CD4-positive, alpha-beta T cell (primary cell): ENCODE results near the gene KIF4A. TPM values are rescaled to one million over a fixed set of nuclear protein-coding genes. Genes with fewer than 3 reads are reported as not detected.

Experiments used
- ATAC-seq: fragments of 200-7000 bp; cut with Tn5 transposase; one replicate; pipeline ENCODE4 v1.10.0; 2022; ENCODE audit warnings: mild to moderate bottlenecking; ENCODE audit not compliant: poor library complexity
- CTCF ChIA-PET: fragments of 350-600 bp; sonication (Branson Sonifier 250); formaldehyde crosslinking; loops from one replicate; lab custom pipeline; 2021; ENCODE audit warnings: antibody characterized with exemption, inconsistent platforms; lab: Charles Lee
- POLR2A ChIA-PET: fragments of 350-600 bp; sonication (Branson Sonifier 250); formaldehyde crosslinking; loops from one replicate; lab custom pipeline; 2021; ENCODE audit warnings: antibody characterized with exemption, inconsistent platforms; lab: Charles Lee
- DNase-seq, 14 experiments: peaks; one replicate each; pipeline ENCODE4 v3.0.0-alpha.2; 2013 to 2020; ENCODE audit warnings: mixed read lengths in 2 of 14
- H3K27ac ChIP-seq, 2 donors: one replicate each; pipeline versions ENCODE4 v1.5.1 to v1.7.0; 2013; ENCODE audit warnings: low read length in 2 of 2, low read depth in 1 of 2, mild to moderate bottlenecking in 1 of 2
- H3K27me3 ChIP-seq, 2 experiments: 1 replicate in 1 of 2; 2 replicates in 1 of 2; pipeline versions ENCODE4 v1.6.1 to v1.7.0; 2013; ENCODE audit warnings: low read length in 2 of 2, control low read depth in 1 of 2, mild to moderate bottlenecking in 1 of 2, moderate library complexity in 1 of 2; ENCODE audit not compliant: insufficient read depth in 2 of 2, control insufficient read depth in 1 of 2
- H3K36me3 ChIP-seq: one replicate; pipeline ENCODE4 v1.6.1; 2013; ENCODE audit warnings: low read length, control low read depth; ENCODE audit not compliant: insufficient read depth
- H3K4me1 ChIP-seq: one replicate; pipeline ENCODE4 v1.6.1; 2013; ENCODE audit warnings: low read length, control low read depth; ENCODE audit not compliant: insufficient read depth
- H3K4me3 ChIP-seq: one replicate; pipeline ENCODE4 v1.5.1; 2013; ENCODE audit warnings: mild to moderate bottlenecking, low read length, moderate library complexity
- H3K9me3 ChIP-seq, 2 experiments: 1 replicate in 1 of 2; 2 replicates in 1 of 2; pipeline versions ENCODE4 v1.6.1 to v1.7.0; 2013; ENCODE audit warnings: low read length in 2 of 2, mild to moderate bottlenecking in 2 of 2, control low read depth in 1 of 2, moderate library complexity in 1 of 2; ENCODE audit not compliant: control insufficient read depth in 1 of 2, insufficient read depth in 1 of 2
- H3K27ac Mint-ChIP-seq: one replicate; pipeline ENCODE4 v1.8.0; 2020; ENCODE audit warnings: mixed read lengths
- H3K27me3 Mint-ChIP-seq: one replicate; pipeline ENCODE4 v1.8.0; 2021; ENCODE audit warnings: mixed read lengths
- H3K36me3 Mint-ChIP-seq: one replicate; pipeline ENCODE4 v1.8.0; 2021; ENCODE audit warnings: low read depth, mixed read lengths
- H3K4me1 Mint-ChIP-seq: one replicate; pipeline ENCODE4 v1.8.0; 2021; ENCODE audit warnings: low read depth, mixed read lengths
- H3K4me3 Mint-ChIP-seq: one replicate; pipeline ENCODE4 v1.8.0; 2020; ENCODE audit warnings: mild to moderate bottlenecking, mixed read lengths
- H3K9me3 Mint-ChIP-seq: one replicate; pipeline ENCODE4 v1.8.0; 2020; ENCODE audit warnings: mixed read lengths
- intact Hi-C, 2 experiments: fragments of 100-400 bp; cut with DNase I in 1 of 2; cut with micrococcal nuclease in 1 of 2; formaldehyde crosslinking; loops; one replicate each; pipeline versions ENCODE4 v1.15.1 to v1.9.0; 2023 to 2025; cut with DNase I, micrococcal nuclease
- total RNA-seq, 174 experiments: library from RNA in 2 of 174; stranded (reverse) in 2 of 174; gene quantifications; one replicate each; pipeline ENCODE4 v1.2.3 and lab custom pipeline; 2021 to 2026
- TF ChIP-seq, protein P1 (sequence below): fragments of 200-600 bp; IDR thresholded peaks from one replicate; pipeline ENCODE4 v1.8.0; 2022; ENCODE audit warnings: antibody characterized with exemption, mild to moderate bottlenecking

The KIF4A gene
- total RNA-seq, 2 experiments from 2014 or later: 0.06 to 0.19 TPM

DNA sequence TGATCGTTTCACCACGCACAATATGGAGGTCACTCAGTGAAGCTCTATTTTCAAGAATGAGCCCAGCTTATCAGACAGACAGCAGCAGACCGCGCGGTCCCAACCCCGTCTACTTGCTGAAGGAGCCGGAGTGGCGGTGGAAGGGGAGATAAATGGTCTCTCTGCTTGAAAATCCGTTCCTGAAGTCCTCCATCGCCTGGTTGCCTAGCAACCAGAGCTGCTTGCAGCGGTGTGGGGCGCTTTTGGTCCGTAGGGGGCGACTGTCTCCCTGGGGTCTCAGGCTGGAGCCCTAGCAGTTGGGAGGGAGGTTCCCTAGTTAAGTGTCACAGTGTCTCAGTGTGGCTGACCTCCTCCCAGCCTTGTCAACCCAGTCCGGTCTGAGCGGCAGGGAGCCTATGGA lies 146.4 kb downstream of the KIF4A start:
- Mint-ChIP-seq H3K36me3 (no peaks in the 10 kb centered on the region), H3K27me3 (peaks cover 32% of the 10 kb centered on the region), H3K4me1 (peaks cover 19% of the 10 kb centered on the region), H3K27ac (no peak overlapping the region), H3K9me3 (no peaks in the 10 kb centered on the region), H3K4me3 (no peak overlapping the region)
- DNase-seq: peak in 2 of 14 experiments; percentile 32 to 54
- ChIA-PET CTCF (no interaction called here), POLR2A (interaction anchor here (1.8 kb wide), 1 partner anchor 303 kb away, joined by 9 read pairs; the partner anchor contains the start of gene IGBP1)
- TF ChIP-seq, protein P1, sequence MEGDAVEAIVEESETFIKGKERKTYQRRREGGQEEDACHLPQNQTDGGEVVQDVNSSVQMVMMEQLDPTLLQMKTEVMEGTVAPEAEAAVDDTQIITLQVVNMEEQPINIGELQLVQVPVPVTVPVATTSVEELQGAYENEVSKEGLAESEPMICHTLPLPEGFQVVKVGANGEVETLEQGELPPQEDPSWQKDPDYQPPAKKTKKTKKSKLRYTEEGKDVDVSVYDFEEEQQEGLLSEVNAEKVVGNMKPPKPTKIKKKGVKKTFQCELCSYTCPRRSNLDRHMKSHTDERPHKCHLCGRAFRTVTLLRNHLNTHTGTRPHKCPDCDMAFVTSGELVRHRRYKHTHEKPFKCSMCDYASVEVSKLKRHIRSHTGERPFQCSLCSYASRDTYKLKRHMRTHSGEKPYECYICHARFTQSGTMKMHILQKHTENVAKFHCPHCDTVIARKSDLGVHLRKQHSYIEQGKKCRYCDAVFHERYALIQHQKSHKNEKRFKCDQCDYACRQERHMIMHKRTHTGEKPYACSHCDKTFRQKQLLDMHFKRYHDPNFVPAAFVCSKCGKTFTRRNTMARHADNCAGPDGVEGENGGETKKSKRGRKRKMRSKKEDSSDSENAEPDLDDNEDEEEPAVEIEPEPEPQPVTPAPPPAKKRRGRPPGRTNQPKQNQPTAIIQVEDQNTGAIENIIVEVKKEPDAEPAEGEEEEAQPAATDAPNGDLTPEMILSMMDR: no peak
- Histone ChIP-seq H3K27ac (no peak overlapping the region), H3K4me1 (peaks cover 24% of the 10 kb centered on the region), H3K9me3 (no peaks in the 10 kb centered on the region), H3K4me3 (no peak overlapping the region), H3K36me3 (no peaks in the 10 kb centered on the region), H3K27me3 (no peaks in the 10 kb centered on the region)
- ATAC-seq: no peak
- intact Hi-C loops: loop anchor here (10.0 kb wide), 3 partner anchors 152 to 902 kb away; partner anchors contain the start of genes IGBP1 (in 1 of the 2), PDZD11 (in 1 of the 2) and RAB41 (in 1 of the 2)

DNA sequence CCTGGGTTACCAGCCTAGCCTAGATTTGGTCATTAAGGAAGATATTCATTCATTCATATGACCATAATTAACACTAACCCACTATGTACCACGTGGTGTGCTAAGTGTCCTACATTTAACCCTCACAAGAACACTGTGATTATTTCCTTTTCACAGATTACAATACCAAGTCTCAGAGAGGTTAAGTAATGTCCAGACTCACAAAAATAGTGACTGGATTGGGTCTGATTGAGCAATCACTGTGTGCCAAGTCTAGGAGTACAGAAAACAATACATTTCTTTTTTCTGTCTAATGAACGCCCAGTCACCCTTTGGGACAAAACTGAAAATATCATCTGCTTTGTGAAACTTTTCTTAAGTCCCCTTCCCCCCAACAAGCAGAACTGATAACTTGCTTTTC lies 147.1 kb downstream of the KIF4A start:
- TF ChIP-seq, protein P1: no peak
- H3K4me1 Mint-ChIP-seq: peaks cover 19% of the 10 kb centered on the region
- H3K4me1 ChIP-seq: peaks cover 24% of the 10 kb centered on the region
- H3K27ac ChIP-seq: no peak overlapping the region
- peaks cover 39% of the 10 kb centered on the region for H3K27me3 Mint-ChIP-seq
- H3K36me3 ChIP-seq: no peaks in the 10 kb centered on the region
- intact Hi-C loops: loop anchor here (10.0 kb wide), 3 partner anchors 152 to 902 kb away; partner anchors contain the start of genes IGBP1 (in 1 of the 2), PDZD11 (in 1 of the 2) and RAB41 (in 1 of the 2)
- no peaks in the 10 kb centered on the region for H3K36me3 Mint-ChIP-seq
- no peak overlapping the region for H3K4me3 ChIP-seq
- no peak overlapping the region for H3K4me3 Mint-ChIP-seq
- H3K27ac Mint-ChIP-seq: no peak overlapping the region
- H3K9me3 Mint-ChIP-seq: no peaks in the 10 kb centered on the region
- H3K9me3 ChIP-seq: no peaks in the 10 kb centered on the region
- ChIA-PET POLR2A (no interaction called here), CTCF (interaction anchor here (0.8 kb wide), 1 partner anchor 15 kb away, joined by 3 read pairs; no protein-coding TSS in a partner anchor)
- ATAC-seq: no peak
- DNase-seq: no peak
- no peaks in the 10 kb centered on the region for H3K27me3 ChIP-seq

DNA sequence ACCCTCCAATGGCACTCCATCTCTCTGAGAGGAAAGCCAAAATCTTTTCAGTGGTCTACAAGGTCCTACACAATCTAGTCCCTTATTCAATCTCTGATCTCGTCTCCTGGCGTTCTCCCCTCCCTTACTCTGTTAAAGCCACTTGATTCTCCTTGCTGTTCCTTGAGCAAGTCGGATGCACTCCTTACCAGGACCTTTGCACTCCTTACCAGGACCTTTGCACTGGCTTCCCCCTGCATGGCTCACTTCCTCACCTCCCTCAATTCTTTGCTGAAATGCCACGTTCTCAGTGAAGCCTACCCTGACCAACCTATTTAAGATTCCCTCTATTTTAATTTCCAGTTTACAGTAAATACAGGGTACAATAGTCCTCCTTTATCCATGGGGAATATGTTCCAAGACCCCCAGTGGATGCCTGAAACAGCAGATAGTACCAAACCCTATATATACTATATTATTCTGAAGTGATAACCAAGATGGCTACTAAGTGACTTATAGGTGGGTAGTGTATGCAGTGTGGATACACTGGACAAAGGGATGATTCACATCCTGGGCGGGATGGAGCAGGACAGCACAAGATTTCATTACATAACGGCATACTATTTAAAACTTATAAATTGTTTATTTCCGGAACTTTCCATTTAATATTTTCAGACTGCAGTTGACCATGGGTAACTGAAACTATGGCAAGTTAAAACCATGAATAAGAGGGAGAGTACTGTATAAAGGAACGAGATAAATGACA lies 148.2 kb downstream of the KIF4A start:
- POLR2A ChIA-PET: no interaction called here
- DNase-seq (no peak), ATAC-seq (no peak)
- peaks cover 24% of the 10 kb centered on the region for H3K4me1 ChIP-seq
- Mint-ChIP-seq H3K27me3 (peaks cover 50% of the 10 kb centered on the region), H3K27ac (no peak overlapping the region), H3K9me3 (no peaks in the 10 kb centered on the region), H3K4me3 (no peak overlapping the region), H3K36me3 (no peaks in the 10 kb centered on the region), H3K4me1 (peaks cover 17% of the 10 kb centered on the region)
- no peaks in the 10 kb centered on the region for H3K36me3 ChIP-seq
- H3K27ac ChIP-seq: no peak overlapping the region
- H3K4me3 ChIP-seq: no peak overlapping the region
- TF ChIP-seq, protein P1: no peak
- peaks cover 0 to 2% of the 10 kb centered on the region in 2 experiments for H3K27me3 ChIP-seq
- CTCF ChIA-PET: interaction anchor here (0.8 kb wide), 1 partner anchor 13 kb away, joined by 3 read pairs; no protein-coding TSS in a partner anchor
- intact Hi-C loops: loop anchor here (10.0 kb wide), 3 partner anchors 153 to 903 kb away; partner anchors contain the start of genes IGBP1 (in 1 of the 2), PDZD11 (in 1 of the 2) and RAB41 (in 1 of the 2)
- no peaks in the 10 kb centered on the region for H3K9me3 ChIP-seq
